ENCODE measurements around the gene RLBP1. TPM values are rescaled to one million over a fixed set of nuclear protein-coding genes. Genes with fewer than 3 reads are reported as not detected.
A peak's percentile ranks its signal among the peaks of the same experiment; 100 is the strongest.

The RLBP1 gene
- total and polyA plus RNA-seq, 9 of the 15 experiments (the other 6 are each of a cell fraction or from before 2014, with no cell fraction given): 0.05 TPM; not detected in 8

- in situ Hi-C loops (cut with MboI) (no loop called here), intact Hi-C loops (cut with micrococcal nuclease) (no loop called here)
- DNase-seq (ENCODE audit: extremely low read depth in 1 of 4, low spot score in 3 of 4) (no peak), FAIRE-seq (no peak), ATAC-seq (no peak)
- Histone ChIP-seq H3K4me2 (ENCODE audit: insufficient read depth, low read length) (no peak overlapping the region), H3K79me2 (ENCODE audit: control insufficient read depth, insufficient read depth, low read length) (no peaks in the 10 kb centered on the region), H3K36me3 (ENCODE audit: control insufficient read depth, insufficient read depth, low read length) (peaks cover 84% of the 10 kb centered on the region), H4K20me1 (replicated peaks; ENCODE audit: control insufficient read depth, insufficient read depth, low read length) (no peaks in the 10 kb centered on the region), H2AFZ (ENCODE audit: low read depth, low read length) (no peak overlapping the region), H3K9me1 (ENCODE audit: control insufficient read depth, insufficient read depth, low read length) (peaks cover 5% of the 10 kb centered on the region), H3K9me3 (replicated peaks; ENCODE audit: control insufficient read depth, insufficient read depth, low read depth, low read length) (no peaks in the 10 kb centered on the region), H3K4me3 (no peak overlapping the region), H3K4me1 (replicated peaks in 1 of 2; ENCODE audit: control insufficient read depth in 2 of 2, insufficient read depth in 2 of 2, low read length in 2 of 2) (no peaks in the 10 kb centered on the region), H3K9ac (ENCODE audit: insufficient read depth in 1 of 2, low read depth in 2 of 2, low read length in 2 of 2) (0 out of 4 replicates have a peak overlapping the region, but pooled peaks of 1 of the 2 experiments have one; percentile 27), H3K27ac (ENCODE audit: extremely low read depth, low read depth, low read length) (no peak overlapping the region), H3K27me3 (ENCODE audit: control insufficient read depth in 2 of 2, insufficient read depth in 2 of 2, low read length in 2 of 2) (no peaks in the 10 kb centered on the region)
- 63% methylated on average over 6 of the region's 6 CpGs for WGBS (ENCODE audit: insufficient coverage, low coverage, missing lambda C conversion rate)
- ChIA-PET POLR2A (no interaction called here), CTCF (ENCODE audit: low intra/inter-chr PET ratio) (no interaction called here)
- BruUV-seq (replicated peaks): no TSS peak
- no peak for TF ChIP-seq ZNF134 (CRISPR knock-in tag; conservative IDR thresholded peaks at IDR 0.05)
- TF ChIP-seq HDAC1 (IDR thresholded peaks at IDR 0.05): no peak
- TF ChIP-seq ARID1B (IDR thresholded peaks at IDR 0.05): no peak
- no peak for TF ChIP-seq STAT6 (CRISPR knock-in tag; IDR thresholded peaks at IDR 0.05)
- 0 out of 4 replicates have a peak, but pooled peaks of 1 of the 2 experiments have one; percentile 7 for TF ChIP-seq SIX5 (IDR thresholded peaks at IDR 0.05; ENCODE audit: borderline replicate concordance in 1 of 2, insufficient read depth in 1 of 2, low read depth in 1 of 2, low read length in 2 of 2)
- no peak for TF ChIP-seq E2F5 (CRISPR knock-in tag; IDR thresholded peaks at IDR 0.05)
- TF ChIP-seq VEZF1 (CRISPR knock-in tag; IDR thresholded peaks at IDR 0.05): no peak
- no peak for TF ChIP-seq BDP1 (IDR thresholded peaks at IDR 0.05; ENCODE audit: insufficient read depth, insufficient read length)
- TF ChIP-seq NR0B1 (IDR thresholded peaks at IDR 0.05; ENCODE audit: partially characterized antibody): no peak
- no peak for TF ChIP-seq PYGO2 (tag; IDR thresholded peaks at IDR 0.05)
- TF ChIP-seq PREB (CRISPR knock-in tag; IDR thresholded peaks at IDR 0.05): no peak
- no peak for TF ChIP-seq NONO (IDR thresholded peaks at IDR 0.05; ENCODE audit: low read depth in 2 of 2, low read length in 1 of 2)
- no peak for TF ChIP-seq TAF7 (tag; IDR thresholded peaks at IDR 0.05)
Observed at GRCh38 chr15:89184357-89184756, 37.0 kb downstream of the RLBP1 start.

All from K562 (cell line).